GM19372 (cell line): ENCODE data around the gene PSMF1.

ENCODE experiments used
- ATAC-seq: cut with Tn5 transposase; IDR thresholded peaks from one replicate; pipeline ENCODE4 v1.9.1; 2021; ENCODE audit warnings: mild to moderate bottlenecking, low read depth, moderate library complexity; ENCODE audit not compliant: unreplicated experiment

PSMF1 gene

GRCh38 chr20:1186367-1186991 is 68.1 kb downstream of the PSMF1 start:
- ATAC-seq: no peak

- ATAC-seq: no peak
These were observed 69.3 kb downstream of the PSMF1 start for GRCh38 chr20:1187605-1188171.

- ATAC-seq: no peak
These were observed 69.9 kb downstream of the PSMF1 start for GRCh38 chr20:1188347-1188746.

GRCh38 chr20:1189827-1190226 is 71.4 kb downstream of the PSMF1 start:
- no peak for ATAC-seq

- no peak for ATAC-seq
These were observed 72.4 kb downstream of the PSMF1 start for GRCh38 chr20:1190847-1191246.

GRCh38 chr20:1191299-1191698 is 72.9 kb downstream of the PSMF1 start:
- ATAC-seq: no peak

GRCh38 chr20:1195226-1195625 is 76.8 kb downstream of the PSMF1 start:
- ATAC-seq: no peak

GRCh38 chr20:1196634-1197033 is 78.2 kb downstream of the PSMF1 start:
- ATAC-seq: no peak

GRCh38 chr20:1197801-1198200 is 79.4 kb downstream of the PSMF1 start:
- no peak for ATAC-seq

GRCh38 chr20:1198751-1199150 is 80.3 kb downstream of the PSMF1 start:
- no peak for ATAC-seq

- no peak for ATAC-seq
These were observed 80.9 kb downstream of the PSMF1 start for GRCh38 chr20:1199212-1199873.

GRCh38 chr20:1199964-1200363 is 81.6 kb downstream of the PSMF1 start:
- no peak for ATAC-seq

GRCh38 chr20:1202762-1203504 is 84.5 kb downstream of the PSMF1 start, which contains the start of gene C20orf202:
Gene C20orf202, plus strand, starts transcription at chr20:1203454. Its CDS starts 132 bp downstream, at chr20:1203586.
- ATAC-seq: no peak

- ATAC-seq: no peak
These were observed 85.2 kb downstream of the PSMF1 start for GRCh38 chr20:1203630-1204029.

GRCh38 chr20:1204113-1204512 is 85.7 kb downstream of the PSMF1 start:
- no peak for ATAC-seq

GRCh38 chr20:1204576-1204975 is 86.2 kb downstream of the PSMF1 start:
- no peak for ATAC-seq

- no peak for ATAC-seq
These were observed 87.4 kb downstream of the PSMF1 start for GRCh38 chr20:1205802-1206201.

GRCh38 chr20:1206366-1207148 is 88.2 kb downstream of the PSMF1 start:
- no peak for ATAC-seq

- ATAC-seq: no peak
These were observed 89.0 kb downstream of the PSMF1 start for GRCh38 chr20:1207293-1207878.
